Subcutaneous abdominal adipose tissue (tissue), 5 donors: ENCODE data around the gene NEUROD2.
"Not testable (repeated sequence)": the region's sequence is repeated elsewhere in the genome, so short reads cannot be mapped to it uniquely, and the experiment has no call there.

Source experiments
- H3K27ac ChIP-seq: one replicate; pipeline ENCODE4 v1.7.0; 2013; ENCODE audit warnings: low read depth, mild to moderate bottlenecking, inconsistent platforms, low read length, moderate library complexity
- H3K27me3 ChIP-seq, 5 donors: one replicate each; pipeline ENCODE4 v1.7.0; 2013; ENCODE audit warnings: low read length in 5 of 5, inconsistent platforms in 1 of 5; ENCODE audit not compliant: control insufficient read depth in 5 of 5, insufficient read depth in 4 of 5
- H3K36me3 ChIP-seq, 5 donors: one replicate each; pipeline ENCODE4 v1.7.0; 2013; ENCODE audit warnings: low read length in 5 of 5; ENCODE audit not compliant: control insufficient read depth in 5 of 5, insufficient read depth in 5 of 5
- H3K4me1 ChIP-seq, 5 donors: one replicate each; pipeline ENCODE4 v1.7.0; 2013; ENCODE audit warnings: low read length in 5 of 5, mild to moderate bottlenecking in 3 of 5, moderate library complexity in 1 of 5; ENCODE audit not compliant: control insufficient read depth in 5 of 5, insufficient read depth in 5 of 5
- H3K4me3 ChIP-seq, 5 donors: one replicate each; pipeline ENCODE4 v1.7.0; 2013; ENCODE audit warnings: low read length in 5 of 5, low read depth in 1 of 5
- H3K9ac ChIP-seq, 5 donors: one replicate each; pipeline ENCODE4 v1.7.0; 2013; ENCODE audit warnings: low read length in 5 of 5, mild to moderate bottlenecking in 4 of 5, moderate library complexity in 3 of 5
- H3K9me3 ChIP-seq, 5 donors: one replicate each; pipeline ENCODE4 v1.7.0; 2013; ENCODE audit warnings: low read length in 5 of 5; ENCODE audit not compliant: control insufficient read depth in 5 of 5
- donor health status: healthy.
- donor health status: healthy.
- donor health status: healthy.
- donor health status: healthy.
- donor health status: healthy.

Gene NEUROD2

DNA sequence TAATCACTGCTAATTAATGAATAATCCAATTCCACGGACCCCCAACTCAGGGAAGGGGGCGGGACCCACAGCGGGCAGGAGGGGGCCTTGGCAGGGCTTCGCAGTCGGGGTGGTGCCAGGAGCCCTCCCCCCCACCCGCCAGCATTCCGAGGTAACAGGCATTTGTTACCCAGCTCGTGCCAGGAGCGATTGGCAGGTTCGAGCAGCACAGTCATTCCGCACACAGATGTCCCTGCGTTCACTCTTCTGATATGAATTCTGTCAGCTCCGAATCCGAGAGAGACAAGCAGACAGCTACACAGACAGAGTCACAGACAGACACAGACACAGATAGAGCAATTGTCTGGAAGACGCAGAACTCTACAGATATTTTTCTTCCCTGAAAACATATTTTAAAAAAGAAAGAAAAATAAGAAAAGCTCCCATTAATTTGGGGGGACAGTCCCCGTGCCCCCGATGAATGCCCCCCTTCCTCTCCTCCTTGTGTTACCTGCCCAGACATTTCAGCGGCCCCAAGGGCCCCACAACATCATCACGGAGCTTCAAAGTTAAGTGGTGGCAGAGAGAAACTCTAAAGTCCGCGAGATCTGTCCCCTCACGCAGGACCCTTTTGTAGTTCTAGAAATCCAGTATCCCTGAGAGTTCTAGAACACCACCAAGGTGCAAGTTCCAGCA is 10.2 kb downstream of the NEUROD2 start:
- Histone ChIP-seq H3K4me3 (no peak overlapping the region), H3K4me1 (peaks cover 2 to 32% (median 26%) of the 10 kb centered on the region in 5 donors), H3K9me3 (peaks cover 0 to 5% (median 0%) of the 10 kb centered on the region in 5 donors), H3K36me3 (no peaks in the 10 kb centered on the region), H3K27ac (no peak overlapping the region), H3K9ac (no peak overlapping the region), H3K27me3 (peaks cover 65 to 89% (median 85%) of the 10 kb centered on the region in 5 donors)

DNA sequence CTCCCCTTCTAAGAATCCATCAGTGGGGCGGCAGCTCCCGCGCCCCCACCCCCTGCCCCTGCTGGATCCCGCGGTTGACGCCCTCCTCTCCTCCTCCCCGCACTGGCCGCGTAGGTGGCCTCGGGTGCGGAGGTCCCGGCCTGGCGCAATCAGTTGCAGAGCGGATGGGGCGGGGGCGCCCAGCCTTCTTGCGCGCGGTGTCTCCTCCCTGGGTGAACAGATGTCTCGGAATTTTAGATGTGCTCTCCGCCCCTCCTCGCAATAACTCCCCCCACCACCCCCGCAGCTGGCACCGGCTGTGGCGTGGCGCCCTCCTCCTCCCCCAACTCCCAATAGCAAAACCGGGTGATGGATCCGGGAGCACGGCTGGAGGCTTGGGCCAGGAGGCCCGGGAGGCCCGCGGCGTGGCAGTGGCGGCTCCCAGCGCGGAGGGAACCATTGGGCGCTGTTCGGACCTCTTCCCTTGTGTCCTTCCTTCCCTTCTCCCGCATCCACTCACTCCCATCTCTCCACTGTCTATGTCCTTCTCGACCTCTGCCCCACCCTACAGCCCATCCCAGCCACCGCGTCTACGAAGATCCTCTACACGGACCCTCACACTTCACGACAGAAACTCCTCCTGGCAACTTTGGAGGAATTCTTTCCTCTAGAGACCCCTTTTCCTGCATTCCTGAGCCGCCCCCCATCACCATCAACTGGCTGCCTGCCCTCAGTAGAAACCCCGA is 11.0 kb downstream of the NEUROD2 start:
- H3K27ac ChIP-seq: no peak overlapping the region
- H3K9ac ChIP-seq: no peak overlapping the region
- peaks cover 58 to 87% (median 84%) of the 10 kb centered on the region in 5 donors for H3K27me3 ChIP-seq
- H3K36me3 ChIP-seq: no peaks in the 10 kb centered on the region
- H3K4me3 ChIP-seq: no peak overlapping the region
- peaks cover 0 to 5% (median 0%) of the 10 kb centered on the region in 5 donors for H3K9me3 ChIP-seq
- H3K4me1 ChIP-seq: peaks cover 2 to 32% (median 26%) of the 10 kb centered on the region in 5 donors

DNA sequence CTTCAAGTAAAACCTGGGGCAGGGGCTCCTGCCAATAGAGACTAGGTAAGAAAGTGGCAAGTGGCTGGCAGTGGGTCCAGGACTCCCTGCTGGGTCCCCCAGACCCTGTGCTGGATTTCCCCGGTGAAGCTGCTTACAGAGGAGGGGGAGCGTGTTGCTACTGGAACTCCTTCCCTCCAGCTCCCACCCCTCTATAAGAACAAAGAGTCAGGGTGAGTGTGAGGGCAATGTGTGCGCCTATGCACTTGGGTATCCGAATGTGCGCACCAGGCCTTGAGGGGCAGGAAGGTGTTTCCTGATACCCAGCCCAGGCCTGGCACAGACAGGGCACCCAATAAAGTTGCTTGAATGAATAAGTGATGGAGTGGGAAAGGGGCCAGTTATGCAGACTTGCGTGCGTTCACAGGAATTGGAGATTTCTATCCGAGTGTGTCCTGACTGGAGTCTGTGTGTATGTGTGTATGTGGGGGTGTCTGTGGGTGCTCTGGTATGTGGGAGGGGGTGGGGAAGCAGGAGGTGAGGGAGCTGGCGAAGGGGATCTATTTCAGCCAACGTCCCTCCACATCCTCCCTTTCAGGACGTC is 11.7 kb downstream of the NEUROD2 start:
- H3K4me3 ChIP-seq: no peak overlapping the region
- H3K4me1 ChIP-seq: peaks cover 2 to 30% (median 26%) of the 10 kb centered on the region in 5 donors
- H3K36me3 ChIP-seq: no peaks in the 10 kb centered on the region
- H3K27me3 ChIP-seq: peaks cover 51 to 83% (median 81%) of the 10 kb centered on the region in 5 donors
- no peak overlapping the region for H3K27ac ChIP-seq
- H3K9ac ChIP-seq: no peak overlapping the region
- peaks cover 0 to 5% (median 0%) of the 10 kb centered on the region in 5 donors for H3K9me3 ChIP-seq

DNA sequence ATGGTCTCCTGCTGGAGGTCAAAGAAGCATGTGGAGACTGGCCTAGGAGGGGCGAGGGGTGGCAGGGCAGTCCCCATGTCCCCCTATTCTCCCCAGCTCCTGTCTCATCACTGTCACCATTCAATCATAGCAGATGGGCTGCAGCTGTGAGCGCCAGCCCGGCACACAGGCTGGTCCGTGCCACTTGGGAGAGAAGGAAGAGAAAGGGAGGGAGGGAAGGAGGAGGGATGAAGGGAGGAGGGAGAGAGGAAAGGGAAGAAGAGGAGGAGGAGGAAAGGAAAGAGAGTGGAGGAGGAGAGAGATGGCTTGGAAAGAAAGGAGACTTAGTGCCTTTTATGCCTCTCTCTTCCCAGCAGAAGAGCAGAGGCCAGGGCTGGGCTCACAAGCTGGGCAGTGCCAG is 12.4 kb downstream of the NEUROD2 start:
- peaks cover 43 to 76% (median 74%) of the 10 kb centered on the region in 5 donors for H3K27me3 ChIP-seq

DNA sequence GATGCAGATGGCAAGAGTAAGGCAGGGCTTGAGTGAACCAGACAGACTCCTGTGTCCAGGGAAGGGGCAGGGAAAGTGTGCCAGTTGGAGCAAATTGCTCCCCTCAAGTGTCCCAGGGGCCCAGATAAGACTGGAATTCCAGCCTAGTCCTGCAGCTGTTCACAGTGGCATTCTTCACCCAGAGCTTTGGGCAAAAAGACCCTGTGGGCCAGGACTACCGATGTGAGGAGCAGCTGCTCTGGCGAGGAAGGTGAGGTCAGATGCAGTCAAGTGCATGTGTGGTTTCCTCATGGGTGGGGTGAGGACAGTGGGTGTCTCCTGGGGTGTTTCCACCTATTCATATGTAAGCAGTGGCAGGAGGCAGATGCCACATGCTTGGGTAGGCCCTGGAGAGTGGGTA is 14.3 kb downstream of the NEUROD2 start:
- no peak overlapping the region for H3K9ac ChIP-seq

More for the DNA sequence above, 12.4 kb downstream of the NEUROD2 start:
- Histone ChIP-seq H3K9ac (no peak overlapping the region), H3K9me3 (peaks cover 0 to 5% (median 0%) of the 10 kb centered on the region in 5 donors), H3K4me1 (peaks cover 2 to 23% (median 19%) of the 10 kb centered on the region in 5 donors), H3K27ac (no peak overlapping the region), H3K4me3 (no peak overlapping the region), H3K36me3 (no peaks in the 10 kb centered on the region)

DNA sequence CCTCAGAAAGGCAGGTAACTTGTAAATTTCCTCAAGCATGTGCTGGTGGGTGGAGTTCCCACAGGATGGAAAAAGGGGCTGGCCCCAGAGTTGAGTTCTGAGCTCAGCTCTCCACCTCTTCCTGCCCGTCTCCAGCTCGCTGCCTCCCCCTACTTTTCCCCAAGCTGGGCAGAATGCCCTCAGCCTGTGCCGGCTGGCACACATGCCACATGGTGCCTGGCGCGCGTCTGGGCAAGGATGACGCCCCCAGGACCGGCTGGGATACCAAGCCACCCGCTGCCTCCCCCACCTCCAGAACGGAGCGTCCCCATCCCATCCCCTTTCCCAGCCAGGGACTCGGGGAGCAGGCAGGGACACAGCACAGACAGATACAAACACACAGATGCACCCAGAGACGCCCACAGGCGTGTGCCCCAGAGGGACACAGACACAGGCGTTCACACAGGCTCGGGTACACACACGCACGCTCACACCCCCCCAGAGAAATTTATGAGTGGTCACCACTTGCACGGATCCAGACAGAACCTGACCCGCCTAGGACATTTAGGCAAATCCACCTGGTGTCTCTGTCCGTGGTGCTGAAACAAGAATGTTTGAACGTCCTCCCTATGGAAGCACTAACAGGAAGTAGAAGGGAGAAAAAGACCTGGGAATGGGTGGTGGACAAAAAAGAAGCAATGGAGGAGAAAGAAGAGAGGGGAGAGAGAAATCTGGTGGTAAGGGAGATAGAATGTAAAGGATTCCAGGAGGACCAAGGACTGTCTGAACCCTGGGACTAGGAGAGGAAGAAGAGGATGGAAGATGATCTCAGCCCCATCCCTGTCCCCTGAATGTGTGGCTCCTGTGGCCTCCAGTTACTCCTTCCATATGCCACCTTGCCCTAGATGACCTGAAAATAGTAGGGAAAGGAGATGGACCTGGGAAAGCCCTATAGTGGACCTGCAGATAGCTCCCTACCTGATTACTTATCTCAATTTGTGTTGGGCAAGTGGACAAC is 15.5 kb downstream of the NEUROD2 start:
- Histone ChIP-seq H3K9me3 (peaks cover 0 to 5% (median 0%) of the 10 kb centered on the region in 5 donors), H3K4me1 (no peaks in the 10 kb centered on the region), H3K4me3 (no peak overlapping the region), H3K36me3 (no peaks in the 10 kb centered on the region), H3K27ac (no peak overlapping the region), H3K27me3 (peaks cover 23 to 47% (median 44%) of the 10 kb centered on the region in 5 donors), H3K9ac (no peak overlapping the region)

More for the DNA sequence above, 14.3 kb downstream of the NEUROD2 start:
- Histone ChIP-seq H3K9me3 (peaks cover 0 to 5% (median 0%) of the 10 kb centered on the region in 5 donors), H3K27ac (no peak overlapping the region), H3K4me1 (peaks cover 0 to 4% (median 3%) of the 10 kb centered on the region in 5 donors), H3K36me3 (no peaks in the 10 kb centered on the region), H3K4me3 (no peak overlapping the region), H3K27me3 (peaks cover 27 to 58% (median 55%) of the 10 kb centered on the region in 5 donors)

DNA sequence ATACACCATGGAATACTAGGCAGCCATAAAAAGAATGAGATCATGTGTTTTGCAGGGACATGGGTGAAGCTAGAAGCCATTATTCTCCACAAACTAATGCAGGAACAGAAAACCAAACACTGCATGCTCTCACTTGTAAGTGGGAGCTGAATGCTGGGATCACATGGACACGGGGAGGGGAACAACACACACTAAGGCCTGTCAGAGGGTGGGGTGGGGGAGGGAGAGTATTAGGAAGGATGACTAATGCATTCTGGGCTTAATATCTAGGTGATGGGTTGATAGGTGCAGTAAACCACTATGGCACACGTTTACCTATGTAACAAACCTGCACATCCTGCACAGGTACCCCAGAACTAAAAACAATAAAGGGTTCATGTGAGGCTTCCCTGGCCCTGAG is 17.5 kb downstream of the NEUROD2 start:
- not testable (repeated sequence) for H3K27ac ChIP-seq, H3K36me3 ChIP-seq, H3K4me3 ChIP-seq, H3K4me1 ChIP-seq, H3K9ac ChIP-seq, H3K9me3 ChIP-seq
- H3K27me3 ChIP-seq: peaks cover 6 to 27% (median 23%) of the 10 kb centered on the region in 5 donors

DNA sequence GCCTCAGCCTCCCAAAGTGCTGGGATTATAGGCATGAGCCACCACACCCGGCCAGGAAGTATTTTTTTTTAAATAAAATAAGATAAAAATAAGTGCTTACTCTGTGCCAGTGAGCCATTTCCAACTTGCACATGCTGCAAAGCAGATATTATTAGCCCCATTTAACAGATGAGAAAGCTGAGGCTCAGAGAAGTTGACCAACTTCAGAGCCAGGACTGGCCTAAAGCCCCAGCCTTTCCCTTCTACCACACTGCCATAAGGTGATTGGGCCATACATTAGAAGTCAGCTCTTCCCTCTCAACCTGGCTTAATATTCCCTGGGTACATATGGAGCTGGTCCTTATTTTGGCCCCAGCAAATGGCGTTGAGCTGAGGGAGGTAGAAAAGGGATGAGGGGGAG is 25.1 kb downstream of the NEUROD2 start:
- Histone ChIP-seq H3K36me3 (no peaks in the 10 kb centered on the region), H3K9me3 (no peaks in the 10 kb centered on the region), H3K4me1 (peaks cover 0 to 20% (median 0%) of the 10 kb centered on the region in 5 donors), H3K27me3 (peaks cover 0 to 9% (median 0%) of the 10 kb centered on the region in 5 donors), H3K9ac (no peak overlapping the region), H3K27ac (no peak overlapping the region), H3K4me3 (no peak overlapping the region)

DNA sequence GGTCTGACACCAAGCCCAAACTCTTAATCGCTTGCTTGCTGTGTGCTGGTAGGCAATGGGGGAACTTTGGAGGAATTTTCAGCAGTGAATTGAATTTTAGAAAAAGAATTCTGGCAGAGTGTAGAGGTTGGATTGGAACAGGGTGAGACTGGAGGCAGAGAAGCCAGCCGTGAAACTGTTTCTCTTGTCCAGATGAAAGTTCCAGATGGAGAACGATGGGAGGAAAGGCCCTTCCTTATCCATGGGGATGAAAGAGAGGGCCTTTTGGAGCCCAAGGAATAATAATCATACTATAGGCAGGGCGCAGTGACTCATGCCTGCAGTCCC is 26.0 kb downstream of the NEUROD2 start:
- Histone ChIP-seq H3K27me3 (peaks cover 0 to 9% (median 0%) of the 10 kb centered on the region in 5 donors), H3K9ac (no peak overlapping the region), H3K9me3 (no peaks in the 10 kb centered on the region), H3K27ac (no peak overlapping the region), H3K36me3 (no peaks in the 10 kb centered on the region), H3K4me1 (peaks cover 0 to 20% (median 0%) of the 10 kb centered on the region in 5 donors), H3K4me3 (no peak overlapping the region)
